ENCODE results near the gene TBC1D21.

The TBC1D21 gene

DNA sequence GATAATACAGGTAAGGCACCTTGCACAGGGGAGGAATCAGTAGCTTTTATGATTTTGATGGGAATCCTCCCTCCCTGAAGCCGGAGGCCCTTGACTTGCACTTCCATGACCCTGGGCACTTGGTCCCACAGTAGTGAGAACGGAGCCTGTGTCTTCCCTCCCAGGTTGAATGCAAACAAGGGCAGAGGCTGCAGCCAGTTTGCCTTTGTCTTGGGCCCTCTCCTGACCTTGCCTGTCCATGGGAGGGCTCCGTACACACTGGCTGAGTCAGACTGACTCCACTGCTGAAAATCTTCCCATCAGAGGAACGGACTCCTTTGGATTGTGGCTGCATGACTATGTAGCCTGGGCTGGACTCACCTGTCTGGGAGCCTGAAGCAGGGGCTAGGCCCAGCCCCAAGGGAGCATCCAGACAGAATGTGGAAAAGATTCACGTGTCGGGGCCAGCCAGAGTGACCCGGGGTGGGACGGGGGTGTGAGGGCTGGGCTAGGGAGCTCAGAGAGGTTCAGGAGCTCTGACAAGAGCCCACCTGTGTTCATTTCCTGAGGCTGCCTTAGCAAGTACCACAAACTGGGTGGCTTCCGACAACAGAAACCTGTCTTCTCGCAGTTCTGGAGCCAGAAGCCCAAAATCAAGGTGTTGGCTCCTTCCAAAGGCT is 9.5 kb downstream of the TBC1D21 start:
- no peaks in the 10 kb centered on the region for H3K4me1 ChIP-seq (ENCODE audit: control insufficient read depth, low read depth, low read length)
- H3K27me3 ChIP-seq (ENCODE audit: control insufficient read depth, insufficient read depth, low read length) = no peaks in the 10 kb centered on the region
- no peak overlapping the region for H3K4me3 ChIP-seq (ENCODE audit: low read length)
- H3K27ac ChIP-seq (ENCODE audit: low read length) = no peak overlapping the region
- no peaks in the 10 kb centered on the region for H3K9me3 ChIP-seq (ENCODE audit: control insufficient read depth, low read depth, low read length)
- H3K9ac ChIP-seq (ENCODE audit: low read length) = no peak overlapping the region
- H3K36me3 ChIP-seq (ENCODE audit: control insufficient read depth, low read depth, low read length) = no peaks in the 10 kb centered on the region

DNA sequence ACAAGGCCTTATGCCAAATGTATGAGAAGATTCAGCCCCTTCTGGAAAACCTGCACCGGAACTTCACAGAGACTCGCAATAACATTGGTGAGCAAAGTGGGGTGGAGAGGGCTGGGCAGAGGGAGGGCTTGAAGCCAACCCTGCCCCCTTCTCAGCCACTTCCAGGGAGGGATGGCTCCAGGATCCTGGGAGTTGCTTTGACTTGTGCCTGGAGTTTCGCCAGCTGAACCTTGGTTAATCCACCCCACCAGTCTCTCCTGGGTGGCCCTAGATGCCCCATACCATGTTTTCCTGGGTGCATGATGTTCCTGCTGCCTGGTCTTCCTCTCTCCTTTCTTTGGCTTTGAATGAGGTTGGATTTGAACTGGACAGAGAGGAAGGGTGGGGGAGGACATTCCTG is 10.8 kb downstream of the TBC1D21 start:
- Histone ChIP-seq H3K27me3 (ENCODE audit: control insufficient read depth, insufficient read depth, low read length) (no peaks in the 10 kb centered on the region), H3K4me3 (ENCODE audit: low read length) (no peak overlapping the region), H3K9me3 (ENCODE audit: control insufficient read depth, low read depth, low read length) (no peaks in the 10 kb centered on the region), H3K9ac (ENCODE audit: low read length) (no peak overlapping the region), H3K27ac (ENCODE audit: low read length) (no peak overlapping the region), H3K4me1 (ENCODE audit: control insufficient read depth, low read depth, low read length) (no peaks in the 10 kb centered on the region), H3K36me3 (ENCODE audit: control insufficient read depth, low read depth, low read length) (no peaks in the 10 kb centered on the region)

DNA sequence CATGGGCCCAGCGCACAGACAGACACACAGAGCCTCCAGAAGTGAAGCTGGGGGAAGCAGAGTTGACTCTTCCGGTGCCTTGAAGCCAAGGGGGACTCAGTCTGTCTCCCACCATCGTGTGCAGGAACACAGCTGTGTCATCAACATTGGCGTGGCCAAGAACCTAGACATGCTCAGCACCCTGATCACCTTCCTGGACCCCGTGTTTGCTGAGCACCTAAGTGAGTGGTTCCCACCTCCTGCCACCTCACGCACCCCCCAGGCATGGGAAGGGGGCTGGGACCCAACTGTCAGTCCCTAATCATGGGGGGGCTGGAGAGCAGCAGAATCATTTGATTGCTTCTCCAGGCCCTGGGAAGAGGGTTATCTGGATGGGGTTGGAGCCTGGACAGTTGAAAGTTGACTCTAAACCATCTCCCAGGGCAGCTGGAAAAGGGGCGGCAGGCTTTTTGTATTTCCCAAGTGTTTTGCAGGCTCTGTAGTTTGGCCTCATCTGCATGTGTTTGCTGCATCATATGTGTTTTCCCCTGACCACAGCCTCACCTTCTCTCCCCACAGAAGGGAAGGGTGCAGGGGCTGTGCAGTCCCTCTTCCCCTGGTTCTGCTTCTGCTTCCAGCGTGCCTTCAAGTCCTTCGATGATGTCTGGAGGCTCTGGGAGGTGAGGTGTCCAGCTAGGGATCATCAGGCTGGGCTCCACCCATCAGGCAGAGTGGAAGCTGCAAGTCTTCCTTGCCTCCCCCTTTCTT is 12.8 kb downstream of the TBC1D21 start:
- no peak overlapping the region for H3K4me3 ChIP-seq (ENCODE audit: low read length)
- no peak overlapping the region for H3K27ac ChIP-seq (ENCODE audit: low read length)
- H3K9ac ChIP-seq (ENCODE audit: low read length) = no peak overlapping the region
- no peaks in the 10 kb centered on the region for H3K4me1 ChIP-seq (ENCODE audit: control insufficient read depth, low read depth, low read length)
- no peaks in the 10 kb centered on the region for H3K9me3 ChIP-seq (ENCODE audit: control insufficient read depth, low read depth, low read length)
- no peaks in the 10 kb centered on the region for H3K36me3 ChIP-seq (ENCODE audit: control insufficient read depth, low read depth, low read length)
- no peaks in the 10 kb centered on the region for H3K27me3 ChIP-seq (ENCODE audit: control insufficient read depth, insufficient read depth, low read length)

DNA sequence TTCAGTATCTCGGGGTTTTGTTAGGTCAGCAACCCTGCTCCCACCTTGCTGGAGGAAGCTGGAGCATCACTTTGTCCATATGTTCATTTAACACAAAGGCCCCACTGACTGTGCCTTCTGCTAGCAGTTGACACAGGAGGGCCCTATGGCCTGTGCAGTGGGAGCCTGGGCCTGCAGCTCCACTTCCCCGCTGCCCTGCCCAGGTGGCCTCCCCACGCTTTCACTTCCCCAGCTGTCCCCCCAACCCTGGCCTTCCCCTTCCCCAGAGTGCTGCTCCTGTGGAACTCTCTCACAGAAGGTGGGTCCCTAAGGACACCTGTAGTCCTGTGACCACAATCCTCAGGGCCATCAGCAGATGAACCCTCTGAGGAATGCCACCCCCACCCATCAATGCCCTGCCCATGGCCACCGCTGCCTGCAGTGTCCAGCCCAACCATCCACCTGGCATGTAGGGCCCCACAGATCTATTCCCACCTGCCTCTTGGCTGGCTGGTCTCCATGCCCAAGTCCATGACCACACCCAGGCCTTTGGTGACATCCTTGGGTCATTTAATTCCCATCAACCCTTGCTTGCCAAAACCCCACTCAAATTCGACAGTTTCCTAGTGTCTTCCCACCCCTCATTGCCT is 13.5 kb downstream of the TBC1D21 start:
- no peak overlapping the region for H3K9ac ChIP-seq (ENCODE audit: low read length)
- no peaks in the 10 kb centered on the region for H3K9me3 ChIP-seq (ENCODE audit: control insufficient read depth, low read depth, low read length)
- H3K4me3 ChIP-seq (ENCODE audit: low read length) = no peak overlapping the region
- no peaks in the 10 kb centered on the region for H3K27me3 ChIP-seq (ENCODE audit: control insufficient read depth, insufficient read depth, low read length)
- no peaks in the 10 kb centered on the region for H3K36me3 ChIP-seq (ENCODE audit: control insufficient read depth, low read depth, low read length)
- no peaks in the 10 kb centered on the region for H3K4me1 ChIP-seq (ENCODE audit: control insufficient read depth, low read depth, low read length)
- no peak overlapping the region for H3K27ac ChIP-seq (ENCODE audit: low read length)

DNA sequence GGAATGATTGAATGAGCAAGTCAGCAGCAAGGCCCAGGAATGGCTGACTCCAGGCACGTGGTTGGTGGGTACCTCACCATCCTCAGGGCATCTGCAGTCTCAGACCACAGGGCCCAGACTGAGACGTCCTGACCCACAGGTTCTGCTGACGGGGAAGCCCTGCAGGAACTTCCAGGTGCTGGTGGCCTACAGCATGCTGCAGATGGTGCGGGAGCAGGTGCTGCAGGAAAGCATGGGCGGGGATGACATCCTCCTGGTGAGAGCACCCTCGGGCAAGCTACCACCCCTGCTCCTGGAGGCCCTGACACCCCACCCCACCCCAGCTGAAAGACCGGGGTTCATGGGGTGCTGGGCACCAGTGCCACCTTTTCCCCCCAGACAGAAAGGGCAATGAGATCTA is 14.1 kb downstream of the TBC1D21 start:
- peaks cover 3% of the 10 kb centered on the region for H3K9me3 ChIP-seq (ENCODE audit: control insufficient read depth, low read depth, low read length)
- no peaks in the 10 kb centered on the region for H3K27me3 ChIP-seq (ENCODE audit: control insufficient read depth, insufficient read depth, low read length)
- no peaks in the 10 kb centered on the region for H3K4me1 ChIP-seq (ENCODE audit: control insufficient read depth, low read depth, low read length)
- no peak overlapping the region for H3K9ac ChIP-seq (ENCODE audit: low read length)
- H3K4me3 ChIP-seq (ENCODE audit: low read length) = no peak overlapping the region
- H3K27ac ChIP-seq (ENCODE audit: low read length) = no peak overlapping the region
- H3K36me3 ChIP-seq (ENCODE audit: control insufficient read depth, low read depth, low read length) = no peaks in the 10 kb centered on the region

DNA sequence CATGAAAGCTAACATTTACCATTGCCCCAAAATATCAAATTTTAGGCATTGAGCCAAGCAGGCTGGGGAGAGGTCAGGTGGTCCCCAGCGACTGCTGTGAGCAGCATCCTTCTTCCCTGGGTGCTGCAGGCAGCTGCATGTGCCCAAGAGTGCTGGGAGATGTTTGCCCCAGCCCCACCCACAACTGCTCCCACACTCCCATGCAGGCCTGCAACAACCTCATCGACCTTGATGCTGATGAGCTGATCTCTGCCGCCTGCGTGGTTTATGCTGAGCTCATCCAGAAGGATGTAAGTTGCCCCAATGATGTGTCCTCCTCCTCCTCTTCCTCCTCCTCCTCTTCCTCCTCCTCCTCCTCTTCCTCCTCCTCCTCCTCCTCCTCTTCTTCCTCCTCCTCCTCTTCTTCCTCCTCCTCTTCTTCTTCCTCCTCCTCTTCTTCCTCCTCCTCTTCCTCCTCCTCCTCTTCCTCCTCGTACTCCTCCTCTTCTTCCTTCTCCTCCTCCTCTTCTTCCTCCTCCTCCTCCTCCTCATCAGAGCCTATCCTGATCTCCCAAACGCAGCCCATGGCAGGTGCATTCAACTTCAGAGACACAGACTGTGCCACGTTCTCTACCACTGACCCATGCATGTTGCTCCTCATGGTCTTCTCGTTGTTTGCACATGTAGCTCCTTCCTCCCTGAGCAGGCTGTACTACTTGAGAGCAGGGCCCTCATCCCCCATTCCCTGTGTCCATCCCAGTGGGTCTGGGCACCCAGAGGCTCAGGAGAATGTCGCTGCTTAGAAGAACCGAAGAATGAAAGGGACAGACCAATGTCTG is 15.1 kb downstream of the TBC1D21 start:
- H3K27me3 ChIP-seq (ENCODE audit: control insufficient read depth, insufficient read depth, low read length) = no peaks in the 10 kb centered on the region
- no peaks in the 10 kb centered on the region for H3K36me3 ChIP-seq (ENCODE audit: control insufficient read depth, low read depth, low read length)
- H3K27ac ChIP-seq (ENCODE audit: low read length) = no peak overlapping the region
- no peak overlapping the region for H3K4me3 ChIP-seq (ENCODE audit: low read length)
- H3K9ac ChIP-seq (ENCODE audit: low read length) = no peak overlapping the region
- H3K9me3 ChIP-seq (ENCODE audit: control insufficient read depth, low read depth, low read length) = peaks cover 4% of the 10 kb centered on the region
- no peaks in the 10 kb centered on the region for H3K4me1 ChIP-seq (ENCODE audit: control insufficient read depth, low read depth, low read length)

DNA sequence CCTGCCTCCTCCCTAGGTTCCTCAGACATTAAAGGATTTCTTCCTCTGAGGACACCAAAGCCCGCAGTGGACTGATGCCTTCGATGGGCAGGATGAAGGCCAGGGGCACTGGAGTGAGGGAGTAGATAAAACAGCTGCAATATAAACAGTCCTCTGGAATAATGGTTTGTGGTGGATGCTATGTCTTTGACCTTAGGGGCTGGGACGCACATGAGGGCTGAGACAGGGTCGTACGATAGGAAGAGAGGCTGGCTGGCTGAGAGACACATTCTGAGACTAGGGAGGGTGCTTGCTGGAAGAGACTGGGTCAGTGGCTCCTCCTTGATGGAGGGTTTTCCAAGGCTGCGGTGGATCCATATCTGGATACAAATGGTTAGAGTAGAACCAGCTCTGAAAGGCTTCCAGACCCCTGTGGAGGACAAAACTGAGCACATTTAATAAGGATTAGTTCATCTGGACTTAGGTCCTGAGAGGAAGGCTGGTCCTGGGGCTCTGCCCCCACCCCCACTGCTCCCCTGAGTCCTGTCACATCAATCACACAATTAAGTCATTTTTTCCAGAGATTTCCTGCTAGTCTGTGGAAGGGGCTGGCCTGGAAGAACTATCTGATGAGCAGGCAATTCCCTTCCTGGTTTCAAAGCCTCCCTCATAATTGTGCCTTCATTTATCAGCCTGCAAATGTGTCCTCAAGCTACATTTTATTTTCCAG is 15.8 kb downstream of the TBC1D21 start:
- Histone ChIP-seq H3K4me1 (ENCODE audit: control insufficient read depth, low read depth, low read length) (no peaks in the 10 kb centered on the region), H3K36me3 (ENCODE audit: control insufficient read depth, low read depth, low read length) (no peaks in the 10 kb centered on the region), H3K27ac (ENCODE audit: low read length) (no peak overlapping the region), H3K9ac (ENCODE audit: low read length) (no peak overlapping the region), H3K27me3 (ENCODE audit: control insufficient read depth, insufficient read depth, low read length) (no peaks in the 10 kb centered on the region), H3K4me3 (ENCODE audit: low read length) (no peak overlapping the region), H3K9me3 (ENCODE audit: control insufficient read depth, low read depth, low read length) (peaks cover 4% of the 10 kb centered on the region)

DNA sequence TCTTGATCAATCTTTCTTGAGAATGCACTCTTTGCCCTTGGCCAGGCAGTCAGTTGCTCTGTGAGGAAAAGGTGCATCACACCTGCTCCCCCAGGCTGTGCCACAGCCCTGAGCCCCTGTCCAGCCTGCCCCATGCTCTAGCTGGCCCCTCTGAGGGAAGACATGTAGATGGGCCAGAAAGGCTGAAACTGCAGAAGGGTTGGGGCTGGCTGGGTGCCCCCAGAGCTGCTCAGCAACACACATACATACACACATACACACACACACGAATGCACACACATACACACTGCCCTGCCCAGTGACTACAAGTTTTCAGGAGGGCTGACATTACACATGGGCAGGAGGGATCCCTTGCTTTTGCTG is 16.4 kb downstream of the TBC1D21 start:
- Histone ChIP-seq H3K9me3 (ENCODE audit: control insufficient read depth, low read depth, low read length) (peaks cover 4% of the 10 kb centered on the region), H3K27ac (ENCODE audit: low read length) (no peak overlapping the region), H3K4me1 (ENCODE audit: control insufficient read depth, low read depth, low read length) (no peaks in the 10 kb centered on the region), H3K27me3 (ENCODE audit: control insufficient read depth, insufficient read depth, low read length) (no peaks in the 10 kb centered on the region), H3K9ac (ENCODE audit: low read length) (no peak overlapping the region), H3K36me3 (ENCODE audit: control insufficient read depth, low read depth, low read length) (no peaks in the 10 kb centered on the region), H3K4me3 (ENCODE audit: low read length) (no peak overlapping the region)

DNA sequence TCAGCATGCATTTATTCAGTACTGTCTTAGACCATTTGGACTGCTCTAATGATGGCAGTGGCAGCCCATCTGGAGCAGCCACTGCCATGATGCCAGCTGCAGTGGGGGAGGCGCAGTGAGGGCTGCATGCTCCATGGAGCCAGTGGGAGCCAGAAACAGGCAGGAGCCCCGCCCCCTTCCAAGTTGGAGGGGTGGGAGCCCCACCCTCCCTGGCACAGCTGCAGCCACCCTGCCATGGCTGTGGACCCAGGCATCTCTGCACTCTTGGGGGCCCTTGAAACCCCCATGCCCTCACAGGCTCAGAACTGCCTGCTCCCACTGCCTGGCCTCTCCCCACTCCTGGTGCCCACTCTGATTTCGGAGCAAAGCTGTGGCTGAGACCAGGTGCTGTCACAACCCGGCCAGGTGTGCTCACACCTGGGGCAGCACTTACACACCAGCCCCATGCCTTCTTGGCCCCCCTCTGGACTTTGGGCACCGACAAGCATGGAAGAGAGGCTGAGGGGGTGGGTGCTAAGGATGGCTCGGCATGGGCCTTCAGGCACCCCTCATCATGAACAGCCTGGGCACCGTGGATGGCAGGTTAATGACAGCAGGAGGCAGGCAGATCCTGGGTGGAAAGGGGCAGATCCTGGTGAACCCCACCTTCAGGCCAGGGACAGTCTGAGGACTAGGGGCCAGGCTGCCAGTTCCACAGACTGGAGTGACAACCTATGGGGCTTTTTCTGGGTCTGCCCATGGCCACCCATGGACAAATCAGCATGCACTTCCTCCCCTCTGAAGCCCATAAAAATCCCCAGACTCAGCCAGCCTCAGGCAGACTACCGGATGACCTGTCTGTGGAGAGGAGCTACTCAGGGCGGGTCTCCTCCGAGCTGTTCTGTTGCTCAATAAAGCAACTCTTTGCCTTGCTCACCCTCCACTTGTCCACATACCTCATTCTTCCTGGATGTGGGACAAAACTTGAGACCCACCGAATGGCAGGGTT is 18.3 kb downstream of the TBC1D21 start:
- no peak overlapping the region for H3K9ac ChIP-seq (ENCODE audit: low read length)
- peaks cover 4% of the 10 kb centered on the region for H3K9me3 ChIP-seq (ENCODE audit: control insufficient read depth, low read depth, low read length)
- H3K4me3 ChIP-seq (ENCODE audit: low read length) = no peak overlapping the region
- H3K36me3 ChIP-seq (ENCODE audit: control insufficient read depth, low read depth, low read length) = no peaks in the 10 kb centered on the region
- H3K4me1 ChIP-seq (ENCODE audit: control insufficient read depth, low read depth, low read length) = no peaks in the 10 kb centered on the region
- no peak overlapping the region for H3K27ac ChIP-seq (ENCODE audit: low read length)
- no peaks in the 10 kb centered on the region for H3K27me3 ChIP-seq (ENCODE audit: control insufficient read depth, insufficient read depth, low read length)

DNA sequence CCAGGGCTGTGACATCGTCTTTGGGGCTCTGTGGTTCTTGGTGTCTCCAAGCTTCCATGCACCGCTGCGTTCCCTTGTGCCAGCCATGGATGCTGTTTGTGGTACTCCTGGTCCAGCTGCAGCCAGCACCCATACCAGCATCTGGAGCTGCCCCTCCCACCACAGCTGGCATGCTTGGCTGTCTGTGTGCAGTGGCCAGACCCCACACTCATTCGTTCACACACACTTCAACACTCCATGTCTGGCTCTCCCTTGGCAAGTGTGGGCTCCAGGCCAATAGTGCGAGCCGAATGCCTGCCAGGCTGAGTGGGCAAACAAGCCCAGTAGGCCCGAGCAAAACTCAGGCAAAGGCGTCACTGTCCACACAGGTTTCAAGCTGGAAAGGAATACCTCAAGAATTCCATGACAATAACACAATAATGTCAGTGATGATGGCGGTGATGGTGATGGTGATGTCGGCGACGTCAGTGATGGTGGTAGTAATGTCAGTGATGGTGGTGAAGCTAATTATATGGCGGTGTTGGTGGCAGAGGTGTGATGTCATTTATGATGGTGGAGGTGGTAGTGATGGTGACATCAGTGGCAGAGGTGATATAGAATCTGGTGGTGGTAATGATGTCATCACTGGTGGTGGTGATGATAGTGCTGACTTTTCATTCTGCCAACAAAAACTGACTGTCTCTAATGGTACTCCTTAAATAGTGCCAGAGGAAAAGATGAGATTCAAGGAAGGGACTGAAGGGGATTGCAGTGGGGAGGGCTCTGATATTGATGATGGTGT is 19.3 kb downstream of the TBC1D21 start:
- Histone ChIP-seq H3K36me3 (ENCODE audit: control insufficient read depth, low read depth, low read length) (no peaks in the 10 kb centered on the region), H3K27me3 (ENCODE audit: control insufficient read depth, insufficient read depth, low read length) (no peaks in the 10 kb centered on the region), H3K4me1 (ENCODE audit: control insufficient read depth, low read depth, low read length) (no peaks in the 10 kb centered on the region), H3K9ac (ENCODE audit: low read length) (no peak overlapping the region), H3K9me3 (ENCODE audit: control insufficient read depth, low read depth, low read length) (peaks cover 4% of the 10 kb centered on the region), H3K4me3 (ENCODE audit: low read length) (no peak overlapping the region), H3K27ac (ENCODE audit: low read length) (no peak overlapping the region)

All from iPS-18a (cell line).